Testis (tissue), 3 donors: ENCODE data around the gene TTBK1. TPM values are rescaled to one million over a fixed set of nuclear protein-coding genes. Genes with fewer than 3 reads are reported as not detected.

Experiments
- DNase-seq: peaks from one replicate; pipeline ENCODE4 v3.0.0-alpha.2; 2019
- H3K27ac ChIP-seq, 2 donors: fragments of 200-600 bp; sonication (generic); one replicate each; pipeline ENCODE4 v1.5.1; 2019
- H3K27me3 ChIP-seq: fragments of 200-600 bp; sonication (generic); one replicate; pipeline ENCODE4 v1.5.1; 2019
- H3K36me3 ChIP-seq: fragments of 200-600 bp; sonication (generic); one replicate; pipeline ENCODE4 v1.5.1; 2017; ENCODE audit warnings: low read depth; ENCODE audit errors: missing control alignments
- H3K4me1 ChIP-seq: fragments of 200-600 bp; sonication (generic); one replicate; pipeline ENCODE4 v1.5.1; 2019
- H3K4me3 ChIP-seq, 2 donors: fragments of 200-600 bp; sonication (generic); one replicate each; pipeline ENCODE4 v1.5.1; 2017 to 2019
- H3K9me3 ChIP-seq: fragments of 200-600 bp; sonication (generic); one replicate; pipeline ENCODE4 v1.5.1; 2017
- CTCF ChIP-seq, 3 experiments: fragments of 450-650 bp in 2 of 3; fragments of 200-600 bp in 1 of 3; sonication (generic) in 1 of 3; IDR thresholded peaks; one replicate each; pipeline ENCODE4 v1.5.1; 2016 to 2019; ENCODE audit warnings: antibody characterized with exemption in 3 of 3, mild to moderate bottlenecking in 2 of 3, moderate library complexity in 1 of 3
- POLR2A ChIP-seq: fragments of 450-650 bp; IDR thresholded peaks from one replicate; pipeline ENCODE4 v1.6.1; 2017; ENCODE audit warnings: antibody characterized with exemption, mild to moderate bottlenecking, moderate library complexity
- WGBS, 2 donors: methylation state at CpG; one replicate each; pipeline ENCODE4 v1.1.5; 2018; 5-methylcytosine and 5-hydroxymethylcytosine counted together
- intact Hi-C: fragments of 100-400 bp; cut with DNase I; formaldehyde crosslinking; loops from one replicate; pipeline ENCODE4 v1.15.1; 2023; ENCODE audit warnings: low total_unique reads
- polyA plus RNA-seq: library from polyadenylated mRNA; stranded (reverse); fragments of 350-450 nt; fragmentation: Illumina TruSeq; extraction: RNeasy Lipid Tissue Mini Kit (QIAGEN cat#74804); gene quantifications from one replicate; pipeline ENCODE4 v1.2.3, GENCODE V29; 2014; ENCODE audit warnings: low read depth, low replicate concordance; ENCODE audit not compliant: insufficient read depth
- total RNA-seq, 2 donors: library from RNA; depleted of rRNA; stranded (reverse); fragments of >200 nt; gene quantifications; one replicate each; pipeline ENCODE4 v1.2.3, GENCODE V29; 2016

Gene TTBK1
- total and polyA plus RNA-seq, 3 donors from 2014 or later: 2.2 to 2.6 (median 2.3) TPM

GRCh38 chr6:43285832-43286231 lies 42.6 kb downstream of the TTBK1 start:
- no peaks in the 10 kb centered on the region for H3K27me3 ChIP-seq
- no peak overlapping the region for H3K27ac ChIP-seq
- DNase-seq: no peak
- 56 to 58% methylated on average over 5 of the region's 5 CpGs for WGBS, 2 donors
- peak overlapping the region; percentile 18 to 49 for H3K4me3 ChIP-seq
- no peaks in the 10 kb centered on the region for H3K36me3 ChIP-seq
- no peaks in the 10 kb centered on the region for H3K9me3 ChIP-seq
- H3K4me1 ChIP-seq: no peaks in the 10 kb centered on the region
- no peak for TF ChIP-seq CTCF (IDR thresholded peaks at IDR 0.05)
- TF ChIP-seq POLR2A: no peak
- intact Hi-C loops: no loop called here

GRCh38 chr6:43286456-43286979 lies 43.2 kb downstream of the TTBK1 start:
- 82 to 90% methylated on average over 4 to 6 of the region's 6 CpGs for WGBS, 2 donors
- H3K27ac ChIP-seq: no peak overlapping the region
- no peaks in the 10 kb centered on the region for H3K4me1 ChIP-seq
- no peak for TF ChIP-seq CTCF (IDR thresholded peaks at IDR 0.05)
- no peak for TF ChIP-seq POLR2A
- no peak for DNase-seq
- H3K4me3 ChIP-seq: no peak overlapping the region
- H3K36me3 ChIP-seq: no peaks in the 10 kb centered on the region
- intact Hi-C loops: no loop called here
- H3K9me3 ChIP-seq: no peaks in the 10 kb centered on the region
- no peaks in the 10 kb centered on the region for H3K27me3 ChIP-seq

DNA sequence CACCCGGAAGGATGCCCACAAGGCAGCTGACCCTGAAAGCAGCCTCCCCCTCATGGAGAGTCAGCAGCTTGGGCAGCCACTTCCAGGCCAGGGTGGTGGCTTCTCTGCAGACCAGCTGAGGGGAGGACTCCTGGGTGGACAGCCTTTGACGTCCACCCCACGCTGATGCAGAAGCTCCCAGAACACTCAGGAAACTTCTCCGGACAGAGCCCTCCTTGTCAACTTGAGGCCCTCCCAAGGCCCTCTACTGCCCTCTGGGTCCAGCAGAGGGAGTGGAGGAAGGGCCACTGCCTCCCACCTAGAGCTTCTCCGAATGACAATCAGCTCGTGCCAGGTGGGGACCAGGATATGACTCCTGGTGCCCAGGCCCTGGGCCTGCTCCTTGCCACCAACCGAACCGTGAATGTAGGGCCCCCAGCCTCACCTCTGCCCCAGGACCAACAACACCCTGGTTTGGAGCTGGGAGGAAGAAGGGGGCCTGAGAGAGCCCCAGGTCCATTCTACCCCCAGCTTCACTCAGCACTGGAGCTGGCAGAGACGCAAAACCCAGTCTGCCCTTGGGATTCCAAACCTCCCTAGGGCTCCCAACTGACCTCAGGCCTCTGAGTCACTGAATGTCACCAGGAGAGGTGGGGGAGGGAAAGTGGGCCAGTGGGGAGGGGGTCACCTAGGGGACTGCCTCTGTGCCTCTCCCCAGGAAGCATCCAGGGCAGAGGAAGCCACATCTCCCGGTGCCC lies 43.9 kb downstream of the TTBK1 start:
- WGBS, 2 donors: 66 to 76% methylated on average over 3 to 10 of the region's 10 CpGs
- TF ChIP-seq POLR2A: no peak
- no peak for TF ChIP-seq CTCF (IDR thresholded peaks at IDR 0.05)
- Histone ChIP-seq H3K4me1 (no peaks in the 10 kb centered on the region), H3K27ac (no peak overlapping the region), H3K4me3 (no peak overlapping the region), H3K9me3 (no peaks in the 10 kb centered on the region), H3K36me3 (no peaks in the 10 kb centered on the region), H3K27me3 (no peaks in the 10 kb centered on the region)
- DNase-seq: peak; percentile 19
- intact Hi-C loops: no loop called here

- Histone ChIP-seq H3K36me3 (no peaks in the 10 kb centered on the region), H3K27me3 (no peaks in the 10 kb centered on the region), H3K9me3 (no peaks in the 10 kb centered on the region), H3K4me1 (no peaks in the 10 kb centered on the region), H3K4me3 (no peak overlapping the region), H3K27ac (no peak overlapping the region)
- TF ChIP-seq CTCF (IDR thresholded peaks at IDR 0.05): no peak
- intact Hi-C loops: no loop called here
- no peak for DNase-seq
- 81 to 90% methylated on average over 7 of the region's 7 CpGs for WGBS, 2 donors
Measured at GRCh38 chr6:43287717-43288679, 44.7 kb downstream of the TTBK1 start.
